K562 (cell line): ENCODE results near the gene CDC42EP1.

Source experiments
- FOXA1 ChIP-seq: fragments of 450-650 bp; IDR thresholded peaks from 2 replicates; pipeline ENCODE4 v1.6.1; 2016; ENCODE audit warnings: mild to moderate bottlenecking, borderline replicate concordance
- GABPB1 ChIP-seq: sonication (generic); formaldehyde crosslinking; IDR thresholded peaks from 2 replicates; pipeline ENCODE4 v1.8.0; 2022; ENCODE audit warnings: mild to moderate bottlenecking, missing genetic modification reagents
- MBD2 ChIP-seq: sonication (generic); IDR thresholded peaks from 2 replicates; pipeline ENCODE4 v1.6.1; 2016; ENCODE audit warnings: low read depth, borderline replicate concordance
- RB1 ChIP-seq: fragments of 450-650 bp; IDR thresholded peaks from 2 replicates; pipeline ENCODE4 v1.6.1; 2017; ENCODE audit warnings: low read depth, mild to moderate bottlenecking
- SMARCE1 ChIP-seq: fragments of 450-650 bp; IDR thresholded peaks from 2 replicates; pipeline ENCODE4 v1.7.1; 2016; ENCODE audit warnings: mild to moderate bottlenecking
- TCF7L2 ChIP-seq: fragments of 150-350 bp; IDR thresholded peaks from 2 replicates; pipeline ENCODE4 v1.6.1; 2016; ENCODE audit warnings: low read depth, mild to moderate bottlenecking, low read length, moderate library complexity

DNA sequence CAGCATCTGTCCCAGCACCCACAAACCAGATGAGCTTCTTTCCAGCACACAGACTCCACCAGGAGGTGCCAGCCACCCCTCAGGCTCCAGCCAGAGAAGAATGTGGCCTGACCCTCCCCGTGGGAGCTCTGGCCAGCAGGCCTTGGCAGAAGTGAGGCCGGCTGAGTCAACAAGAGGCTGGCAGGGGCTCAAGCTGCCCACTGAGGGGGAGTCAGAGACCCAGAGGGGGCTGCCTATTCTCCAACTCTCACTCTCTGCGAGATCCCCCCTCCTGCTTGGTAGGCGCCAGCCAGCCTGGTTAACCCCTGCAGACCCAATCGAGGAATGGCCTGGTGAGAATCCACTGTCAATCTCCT lies 10.6 kb upstream of the CDC42EP1 start:
- TF ChIP-seq SMARCE1 (no peak), FOXA1 (no peak), MBD2 (no peak), GABPB1 (CRISPR knock-in tag) (no peak), RB1 (no peak), TCF7L2 (no peak)
